PC-9 (cell line): ENCODE results near the gene CLPTM1. TPM values are rescaled to one million over a fixed set of nuclear protein-coding genes. Genes with fewer than 3 reads are reported as not detected.

Source experiments
- BruUV-seq: library from RNA; stranded (reverse); fragments of 400-500 nt; replicated peaks from 2 replicates; lab custom pipeline; 2021; lab: Mats Ljungman, UMichigan
- CTCF ChIA-PET: fragments of 300-600 bp; sonication (Branson Sonifier 250); formaldehyde crosslinking; loops from one replicate; lab custom pipeline; 2022; ENCODE audit warnings: antibody characterized with exemption; lab: Charles Lee
- POLR2A ChIA-PET: fragments of 300-600 bp; sonication (Branson Sonifier 250); formaldehyde crosslinking; loops from one replicate; lab custom pipeline; 2022; ENCODE audit warnings: antibody characterized with exemption; ENCODE audit not compliant: unreplicated experiment; lab: Charles Lee
- DNase-seq, 2 experiments: peaks; one replicate each; pipeline versions ENCODE4 v3.0.0 to v3.0.0-alpha.2; 2015 to 2022; ENCODE audit warnings: mixed read lengths in 1 of 2
- H2AFZ ChIP-seq: fragments of 200-600 bp; sonication (generic); 2 replicates; pipeline ENCODE4 v1.8.1; 2017; ENCODE audit warnings: antibody characterized with exemption
- H3F3A ChIP-seq: fragments of 200-600 bp; sonication (generic); 2 replicates; pipeline ENCODE4 v1.8.1; 2017; ENCODE audit warnings: antibody characterized with exemption, mild to moderate bottlenecking, low read depth; ENCODE audit not compliant: insufficient read depth
- H3K27ac ChIP-seq: fragments of 200-600 bp; sonication (generic); 2 replicates; pipeline ENCODE4 v1.6.1; 2016; ENCODE audit warnings: mixed run types
- H3K27me3 ChIP-seq: fragments of 200-600 bp; sonication (generic); 2 replicates; pipeline ENCODE4 v1.6.1; 2016; ENCODE audit warnings: low read depth, mixed run types; ENCODE audit not compliant: insufficient read depth
- H3K36me3 ChIP-seq: fragments of 200-600 bp; sonication (generic); 2 replicates; pipeline ENCODE4 v1.6.1; 2016; ENCODE audit warnings: low read depth, mixed run types
- H3K4me1 ChIP-seq: fragments of 200-600 bp; sonication (generic); replicated peaks from 2 replicates; pipeline ENCODE4 v1.6.1; 2016; ENCODE audit warnings: mixed run types; ENCODE audit not compliant: insufficient read depth
- H3K4me2 ChIP-seq: fragments of 200-600 bp; sonication (generic); 2 replicates; pipeline ENCODE4 v1.6.1; 2017; ENCODE audit warnings: mixed run types
- H3K4me3 ChIP-seq: fragments of 200-600 bp; sonication (generic); 2 replicates; pipeline ENCODE4 v1.6.1; 2016; ENCODE audit warnings: mixed run types
- H3K79me2 ChIP-seq: fragments of 200-600 bp; sonication (generic); 2 replicates; pipeline ENCODE4 v1.6.1; 2017; ENCODE audit warnings: low read depth, mixed run types
- H3K9me2 ChIP-seq: fragments of 200-600 bp; sonication (generic); 2 replicates; pipeline ENCODE4 v1.8.1; 2017; ENCODE audit warnings: mild to moderate bottlenecking; ENCODE audit not compliant: insufficient read depth
- H3K9me3 ChIP-seq: fragments of 200-600 bp; sonication (generic); 2 replicates; pipeline ENCODE4 v1.8.1; 2016; ENCODE audit warnings: low read depth; ENCODE audit not compliant: insufficient read depth
- H4K20me1 ChIP-seq: fragments of 200-600 bp; sonication (generic); 2 replicates; pipeline ENCODE4 v1.8.1; 2017; ENCODE audit not compliant: insufficient read depth
- CTCF ChIP-seq: fragments of 200-600 bp; sonication (generic); conservative IDR thresholded peaks from 2 replicates; pipeline ENCODE4 v1.6.1; 2017; ENCODE audit warnings: mixed run types, antibody characterized with exemption, mild to moderate bottlenecking, moderate library complexity
- EZH2 ChIP-seq: fragments of 200-600 bp; sonication (generic); IDR thresholded peaks from 2 replicates; pipeline ENCODE4 v1.8.0; 2017; ENCODE audit warnings: antibody characterized with exemption, low read depth
- intact Hi-C: fragments of 100-400 bp; cut with micrococcal nuclease; formaldehyde crosslinking; loops from one replicate; pipeline ENCODE4 v1.10.0; 2022; ENCODE audit not compliant: unreplicated experiment
- total RNA-seq: library from RNA; stranded (reverse); gene quantifications from 2 replicates; pipeline ENCODE4 v1.2.3, GENCODE V29; 2021

The CLPTM1 gene
- total RNA-seq, 1 experiment from 2014 or later = 98.2 TPM

GRCh38 chr19:44947041-44947581 is 8.1 kb upstream of the CLPTM1 start:
- Histone ChIP-seq H3K79me2 (no peaks in the 10 kb centered on the region), H3K4me1 (no peaks in the 10 kb centered on the region), H3K27ac (no peak overlapping the region), H4K20me1 (0 out of 2 replicates have a peak, but pooled peaks cover 3% of the 10 kb centered on the region), H3K4me3 (no peak overlapping the region), H3K9me2 (no peaks in the 10 kb centered on the region), H3K4me2 (no peak overlapping the region), H3K36me3 (no peaks in the 10 kb centered on the region), H2AFZ (no peak overlapping the region), H3F3A (peaks cover 12% of the 10 kb centered on the region; the same call in 1 of the 2 replicates), H3K9me3 (no peaks in the 10 kb centered on the region), H3K27me3 (no peaks in the 10 kb centered on the region)
- intact Hi-C loops = no loop called here
- no peak for DNase-seq
- BruUV-seq = no TSS peak
- CTCF ChIA-PET = no interaction called here
- TF ChIP-seq CTCF = no peak
- TF ChIP-seq EZH2 = no peak
- POLR2A ChIA-PET = no interaction called here

GRCh38 chr19:44948237-44948636 is 6.9 kb upstream of the CLPTM1 start:
- Histone ChIP-seq H3K4me2 (no peak overlapping the region), H3K27me3 (no peaks in the 10 kb centered on the region), H3K9me3 (no peaks in the 10 kb centered on the region), H3K4me3 (no peak overlapping the region), H3K36me3 (no peaks in the 10 kb centered on the region), H3K27ac (no peak overlapping the region), H2AFZ (no peak overlapping the region), H3K4me1 (no peaks in the 10 kb centered on the region), H4K20me1 (0 out of 2 replicates have a peak, but pooled peaks cover 3% of the 10 kb centered on the region), H3F3A (peaks cover 14% of the 10 kb centered on the region; the same call in 1 of the 2 replicates), H3K79me2 (no peaks in the 10 kb centered on the region), H3K9me2 (no peaks in the 10 kb centered on the region)
- ChIA-PET POLR2A (no interaction called here), CTCF (no interaction called here)
- TF ChIP-seq CTCF (no peak), EZH2 (no peak)
- intact Hi-C loops = no loop called here
- no TSS peak for BruUV-seq
- no peak for DNase-seq

GRCh38 chr19:44948763-44949374 is 6.3 kb upstream of the CLPTM1 start:
- intact Hi-C loops = no loop called here
- no TSS peak for BruUV-seq

More at GRCh38 chr19:44948763-44949374, 6.3 kb upstream of the CLPTM1 start:
- no peaks in the 10 kb centered on the region for H3K9me3 ChIP-seq
- TF ChIP-seq EZH2 (no peak), CTCF (no peak)
- ChIA-PET CTCF (no interaction called here), POLR2A (no interaction called here)
- H3K4me3 ChIP-seq = no peak overlapping the region
- H3K4me1 ChIP-seq = 0 out of 2 replicates have a peak, but pooled peaks cover 5% of the 10 kb centered on the region
- no peak for DNase-seq
- no peaks in the 10 kb centered on the region for H3K27me3 ChIP-seq
- 0 out of 2 replicates have a peak, but pooled peaks cover 3% of the 10 kb centered on the region for H4K20me1 ChIP-seq
- H3K9me2 ChIP-seq = no peaks in the 10 kb centered on the region
- no peak overlapping the region for H3K27ac ChIP-seq
- peaks cover 6% of the 10 kb centered on the region for H3K79me2 ChIP-seq
- H3F3A ChIP-seq = peaks cover 14% of the 10 kb centered on the region; the same call in 1 of the 2 replicates
- no peaks in the 10 kb centered on the region for H3K36me3 ChIP-seq
- no peak overlapping the region for H3K4me2 ChIP-seq
- no peak overlapping the region for H2AFZ ChIP-seq
